ENCODE data around the gene TNPO1. TPM values are rescaled to one million over a fixed set of nuclear protein-coding genes. Genes with fewer than 3 reads are reported as not detected.
"Not testable (repeated sequence)": the region's sequence is repeated elsewhere in the genome, so short reads cannot be mapped to it uniquely, and the experiment has no call there.

Gene TNPO1
- polyA plus RNA-seq, 12 donors: 73.8 to 106 (median 87.7) TPM; not detected in 1

- DNase-seq: no peak
These were observed 104.4 kb downstream of the TNPO1 start for GRCh38 chr5:72920690-72921502.

GRCh38 chr5:72921886-72922285, 105.4 kb downstream of the TNPO1 start:
- no peak for DNase-seq

- DNase-seq: no peak
These were observed 106.0 kb downstream of the TNPO1 start for GRCh38 chr5:72922422-72922821.

GRCh38 chr5:72925336-72926010, 109.0 kb downstream of the TNPO1 start:
- DNase-seq: no peak

GRCh38 chr5:72932686-72933085, 116.2 kb downstream of the TNPO1 start:
- DNase-seq: not testable (repeated sequence)

GRCh38 chr5:72934953-72935725, 118.7 kb downstream of the TNPO1 start:
- not testable (repeated sequence) for DNase-seq

- DNase-seq: no peak
These were observed 120.4 kb downstream of the TNPO1 start for GRCh38 chr5:72936893-72937292.

GRCh38 chr5:72937517-72938061, 121.1 kb downstream of the TNPO1 start:
- DNase-seq: no peak

- DNase-seq: no peak
These were observed 121.7 kb downstream of the TNPO1 start for GRCh38 chr5:72938206-72938605.

- DNase-seq: no peak
These were observed 123.6 kb downstream of the TNPO1 start for GRCh38 chr5:72940082-72940481.

- no peak for DNase-seq
These were observed 126.8 kb downstream of the TNPO1 start for GRCh38 chr5:72943307-72943706.

- DNase-seq: no peak
These were observed 131.0 kb downstream of the TNPO1 start for GRCh38 chr5:72947498-72947897.

- DNase-seq: no peak
These were observed 133.0 kb downstream of the TNPO1 start for GRCh38 chr5:72949481-72949880.

GRCh38 chr5:72951671-72952468, 135.4 kb downstream of the TNPO1 start:
- no peak for DNase-seq

GRCh38 chr5:72954389-72954788, 137.9 kb downstream of the TNPO1 start:
- no peak for DNase-seq

GRCh38 chr5:72955143-72955767, 138.8 kb downstream of the TNPO1 start:
- DNase-seq: no peak

GRCh38 chr5:72955768-72956323, 139.4 kb downstream of the TNPO1 start, which contains the start of gene FCHO2:
FCHO2 (plus strand) TSS chr5:72956041; CDS start chr5:72956097, 56 bp downstream.
- DNase-seq: peak; percentile 98

GRCh38 chr5:72956324-72957140, 140.1 kb downstream of the TNPO1 start:
- peak; percentile 77 for DNase-seq

GRCh38 chr5:72957337-72957736, 140.9 kb downstream of the TNPO1 start:
- DNase-seq: no peak
